HUES6 (cell line): Measurements from ENCODE around the gene PRKCQ.

Experiments
- H3K27ac ChIP-seq: 2 replicates; pipeline ENCODE4 v1.7.0; 2013; ENCODE audit warnings: low read depth, mild to moderate bottlenecking, low read length, inconsistent platforms
- H3K27me3 ChIP-seq: 2 replicates; pipeline ENCODE4 v1.6.1; 2013; ENCODE audit warnings: low read length; ENCODE audit not compliant: control insufficient read depth, insufficient read depth
- H3K36me3 ChIP-seq: 2 replicates; pipeline ENCODE4 v1.6.1; 2013; ENCODE audit warnings: low read length; ENCODE audit not compliant: control insufficient read depth, insufficient read depth
- H3K4me1 ChIP-seq: 2 replicates; pipeline ENCODE4 v1.6.1; 2013; ENCODE audit warnings: low read length; ENCODE audit not compliant: control insufficient read depth, insufficient read depth
- H3K4me3 ChIP-seq: 2 replicates; pipeline ENCODE4 v1.5.1; 2013; ENCODE audit warnings: low read depth, low read length
- H3K9ac ChIP-seq: one replicate; pipeline ENCODE4 v1.6.1; 2013; ENCODE audit warnings: mild to moderate bottlenecking, low read length
- H3K9me3 ChIP-seq: 2 replicates; pipeline ENCODE4 v1.6.1; 2013; ENCODE audit warnings: low read depth, low read length; ENCODE audit not compliant: control insufficient read depth, insufficient read depth

Gene PRKCQ

GRCh38 chr10:6525599-6526165 lies 54.4 kb downstream of the PRKCQ start:
- Histone ChIP-seq H3K4me3 (no peak overlapping the region), H3K27me3 (no peaks in the 10 kb centered on the region), H3K4me1 (peaks cover 1% of the 10 kb centered on the region), H3K9me3 (no peaks in the 10 kb centered on the region), H3K36me3 (no peaks in the 10 kb centered on the region), H3K9ac (no peak overlapping the region), H3K27ac (no peak overlapping the region)

- no peaks in the 10 kb centered on the region for H3K9me3 ChIP-seq
- no peaks in the 10 kb centered on the region for H3K4me1 ChIP-seq
- no peaks in the 10 kb centered on the region for H3K27me3 ChIP-seq
These were observed 57.8 kb downstream of the PRKCQ start for GRCh38 chr10:6522230-6522629.

GRCh38 chr10:6520138-6520537 lies 59.9 kb downstream of the PRKCQ start:
- Histone ChIP-seq H3K36me3 (no peaks in the 10 kb centered on the region), H3K27ac (no peak overlapping the region), H3K4me1 (peaks cover 3% of the 10 kb centered on the region; the same call in 1 of the 2 replicates), H3K9me3 (no peaks in the 10 kb centered on the region), H3K4me3 (no peak overlapping the region), H3K27me3 (no peaks in the 10 kb centered on the region), H3K9ac (no peak overlapping the region)

More at GRCh38 chr10:6522230-6522629, 57.8 kb downstream of the PRKCQ start:
- H3K4me3 ChIP-seq = no peak overlapping the region
- no peak overlapping the region for H3K9ac ChIP-seq
- no peaks in the 10 kb centered on the region for H3K36me3 ChIP-seq
- no peak overlapping the region for H3K27ac ChIP-seq

- Histone ChIP-seq H3K9me3 (no peaks in the 10 kb centered on the region), H3K36me3 (peaks cover 10% of the 10 kb centered on the region), H3K27ac (no peak overlapping the region), H3K4me1 (peaks cover 3% of the 10 kb centered on the region; the same call in 1 of the 2 replicates), H3K4me3 (no peak overlapping the region), H3K27me3 (no peaks in the 10 kb centered on the region), H3K9ac (no peak overlapping the region)
These were observed 61.2 kb downstream of the PRKCQ start for GRCh38 chr10:6518791-6519429.

GRCh38 chr10:6516929-6517284 lies 63.2 kb downstream of the PRKCQ start:
- Histone ChIP-seq H3K9me3 (no peaks in the 10 kb centered on the region; the same call in none of the 2 replicates), H3K4me1 (peaks cover 3% of the 10 kb centered on the region; the same call in 1 of the 2 replicates), H3K27ac (no peak overlapping the region), H3K4me3 (no peak overlapping the region), H3K27me3 (no peaks in the 10 kb centered on the region), H3K9ac (no peak overlapping the region), H3K36me3 (peaks cover 24% of the 10 kb centered on the region)

GRCh38 chr10:6516281-6516928 lies 63.7 kb downstream of the PRKCQ start:
- Histone ChIP-seq H3K36me3 (peaks cover 29% of the 10 kb centered on the region), H3K27ac (no peak overlapping the region), H3K9me3 (peaks cover 2% of the 10 kb centered on the region), H3K4me3 (no peak overlapping the region), H3K9ac (no peak overlapping the region), H3K27me3 (no peaks in the 10 kb centered on the region), H3K4me1 (peaks cover 3% of the 10 kb centered on the region; the same call in 1 of the 2 replicates)

GRCh38 chr10:6514844-6515780 lies 65.0 kb downstream of the PRKCQ start:
- H3K9me3 ChIP-seq = peaks cover 5% of the 10 kb centered on the region
- peaks cover 38% of the 10 kb centered on the region for H3K36me3 ChIP-seq
- H3K27me3 ChIP-seq = no peaks in the 10 kb centered on the region
- H3K27ac ChIP-seq = no peak overlapping the region
- H3K4me1 ChIP-seq = peaks cover 3% of the 10 kb centered on the region; the same call in 1 of the 2 replicates
- H3K9ac ChIP-seq = no peak overlapping the region
- no peak overlapping the region for H3K4me3 ChIP-seq

GRCh38 chr10:6514180-6514579 lies 65.9 kb downstream of the PRKCQ start:
- no peak overlapping the region for H3K4me3 ChIP-seq
- peaks cover 38% of the 10 kb centered on the region for H3K36me3 ChIP-seq
- peaks cover 3% of the 10 kb centered on the region; the same call in 1 of the 2 replicates for H3K4me1 ChIP-seq
- no peak overlapping the region for H3K9ac ChIP-seq
- H3K27ac ChIP-seq = no peak overlapping the region
- peaks cover 5% of the 10 kb centered on the region for H3K9me3 ChIP-seq
- H3K27me3 ChIP-seq = no peaks in the 10 kb centered on the region

GRCh38 chr10:6513476-6513875 lies 66.6 kb downstream of the PRKCQ start:
- Histone ChIP-seq H3K9ac (no peak overlapping the region), H3K36me3 (peaks cover 38% of the 10 kb centered on the region), H3K27me3 (no peaks in the 10 kb centered on the region), H3K27ac (no peak overlapping the region), H3K4me1 (peaks cover 3% of the 10 kb centered on the region; the same call in 1 of the 2 replicates), H3K4me3 (no peak overlapping the region), H3K9me3 (peaks cover 5% of the 10 kb centered on the region)

DNA sequence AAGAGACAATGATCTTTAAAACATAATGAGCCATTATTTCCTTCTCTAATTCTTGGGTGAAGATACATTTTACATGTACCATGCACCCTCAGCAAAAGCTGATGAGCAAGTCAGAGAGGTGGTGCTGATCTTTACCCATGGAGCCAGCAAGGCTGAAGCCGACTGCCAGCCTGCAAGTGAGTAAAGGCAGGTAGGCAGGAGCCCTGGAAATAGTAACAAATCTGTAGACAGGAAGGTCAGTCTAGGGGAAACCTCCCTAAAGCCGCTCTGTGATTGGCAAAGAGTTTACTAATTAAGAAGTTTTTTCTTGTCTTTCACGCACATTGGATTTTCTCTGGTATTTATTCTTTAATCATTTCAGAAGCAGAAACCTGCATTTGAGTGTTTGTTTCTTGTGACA lies 67.9 kb downstream of the PRKCQ start:
- peaks cover 3% of the 10 kb centered on the region; the same call in 1 of the 2 replicates for H3K4me1 ChIP-seq
- H3K9me3 ChIP-seq = peaks cover 5% of the 10 kb centered on the region
- no peak overlapping the region for H3K4me3 ChIP-seq
- no peak overlapping the region for H3K27ac ChIP-seq
- no peak overlapping the region for H3K9ac ChIP-seq
- no peaks in the 10 kb centered on the region for H3K27me3 ChIP-seq
- peaks cover 41% of the 10 kb centered on the region for H3K36me3 ChIP-seq
